ENCODE results near the gene OXGR1.

- TF ChIP-seq SIN3A (IDR thresholded peaks at IDR 0.05; ENCODE audit: borderline replicate concordance, insufficient read depth, low read depth, low read length) (no peak), CTCF (IDR thresholded peaks at IDR 0.05) (no peak), TCF7L2 (IDR thresholded peaks at IDR 0.05; ENCODE audit: low read depth, low read length) (no peak), POLR2AphosphoS5 (IDR thresholded peaks at IDR 0.05; ENCODE audit: low read depth, low read length) (no peak), REST (IDR thresholded peaks at IDR 0.05; ENCODE audit: insufficient read depth in 1 of 2, low read depth in 2 of 2, low read length in 1 of 2) (no peak)
These were observed 10.6 kb upstream of the OXGR1 start for GRCh38 chr13:97004886-97005285.

Data from Panc1 (cell line).